Liver (tissue), 9 donors: ENCODE results near the gene RAB11FIP5. TPM values are rescaled to one million over a fixed set of nuclear protein-coding genes. Genes with fewer than 3 reads are reported as not detected.

Experiments
- DNase-seq: peaks from one replicate; pipeline ENCODE4 v3.0.0-alpha.2; 2017; ENCODE audit warnings: low spot score
- H3K27ac ChIP-seq, 2 donors: one replicate each; pipeline ENCODE4 v1.7.0; 2013; ENCODE audit warnings: inconsistent platforms in 2 of 2, low read length in 2 of 2, control low read depth in 1 of 2, low read depth in 1 of 2, mild to moderate bottlenecking in 1 of 2
- H3K27me3 ChIP-seq, 4 donors: one replicate each; pipeline versions ENCODE4 v1.6.1 to v1.7.0; 2013; ENCODE audit warnings: low read length in 3 of 4, inconsistent platforms in 1 of 4, mild to moderate bottlenecking in 1 of 4, moderate library complexity in 1 of 4; ENCODE audit not compliant: control insufficient read depth in 4 of 4, insufficient read depth in 4 of 4
- H3K36me3 ChIP-seq, 4 donors: one replicate each; pipeline versions ENCODE4 v1.6.1 to v1.7.0; 2013; ENCODE audit warnings: low read length in 3 of 4, mild to moderate bottlenecking in 3 of 4, low read depth in 1 of 4, moderate library complexity in 1 of 4; ENCODE audit not compliant: control insufficient read depth in 4 of 4, insufficient read depth in 3 of 4
- H3K4me1 ChIP-seq, 4 donors: one replicate each; pipeline versions ENCODE4 v1.6.1 to v1.7.0; 2013; ENCODE audit warnings: low read length in 3 of 4, mild to moderate bottlenecking in 3 of 4, moderate library complexity in 1 of 4; ENCODE audit not compliant: control insufficient read depth in 4 of 4, insufficient read depth in 4 of 4
- H3K4me3 ChIP-seq, 3 donors: one replicate each; pipeline versions ENCODE4 v1.6.1 to v1.7.0; 2013; ENCODE audit warnings: low read length in 3 of 3, control low read depth in 1 of 3, low read depth in 1 of 3, mild to moderate bottlenecking in 1 of 3
- H3K9ac ChIP-seq, 2 donors: one replicate each; pipeline ENCODE4 v1.7.0; 2013; ENCODE audit warnings: low read length in 2 of 2, mild to moderate bottlenecking in 2 of 2, moderate library complexity in 2 of 2, control low read depth in 1 of 2, low read depth in 1 of 2
- H3K9me3 ChIP-seq, 4 donors: one replicate each; pipeline versions ENCODE4 v1.6.1 to v1.7.0; 2013; ENCODE audit warnings: low read length in 3 of 4; ENCODE audit not compliant: control insufficient read depth in 4 of 4
- ATF3 ChIP-seq: IDR thresholded peaks from 2 replicates; pipeline ENCODE4 v1.6.1; 2016; ENCODE audit warnings: antibody characterized with exemption
- CTCF ChIP-seq: fragments of 150-350 bp; IDR thresholded peaks from 2 replicates; pipeline ENCODE4 v1.5.1; 2017; ENCODE audit warnings: improper control_type of control experiment, low read depth, low read length; ENCODE audit not compliant: missing input control
- EGR1 ChIP-seq, 2 donors: IDR thresholded peaks; 2 replicates each; pipeline ENCODE4 v1.6.1; 2016 to 2018; ENCODE audit warnings: antibody characterized with exemption in 2 of 2, low read depth in 2 of 2
- FOXA1 ChIP-seq: IDR thresholded peaks from 2 replicates; pipeline ENCODE4 v1.6.1; 2016; ENCODE audit warnings: antibody characterized with exemption
- FOXA2 ChIP-seq: IDR thresholded peaks from 2 replicates; pipeline ENCODE4 v1.6.1; 2016; ENCODE audit warnings: antibody characterized with exemption
- GABPA ChIP-seq, 2 donors: IDR thresholded peaks in 1 of 2; conservative IDR thresholded peaks in 1 of 2; 2 replicates each; pipeline ENCODE4 v1.6.1; 2016; ENCODE audit warnings: antibody characterized with exemption in 2 of 2, mild to moderate bottlenecking in 1 of 2, moderate library complexity in 1 of 2
- HNF4A ChIP-seq, 2 donors: conservative IDR thresholded peaks; 2 replicates each; pipeline ENCODE4 v1.6.1; 2016; ENCODE audit warnings: antibody characterized with exemption in 2 of 2, mild to moderate bottlenecking in 2 of 2
- HNF4G ChIP-seq: IDR thresholded peaks from 2 replicates; pipeline ENCODE4 v1.6.1; 2016; ENCODE audit warnings: antibody characterized with exemption
- JUND ChIP-seq, 2 donors: IDR thresholded peaks; 2 replicates each; pipeline ENCODE4 v1.6.1; 2016; ENCODE audit warnings: antibody characterized with exemption in 2 of 2
- MAX ChIP-seq: IDR thresholded peaks from 2 replicates; pipeline ENCODE4 v1.6.1; 2016; ENCODE audit warnings: antibody characterized with exemption
- NR2F2 ChIP-seq: IDR thresholded peaks from 2 replicates; pipeline ENCODE4 v1.6.1; 2016; ENCODE audit warnings: antibody characterized with exemption
- RAD21 ChIP-seq, 2 donors: IDR thresholded peaks; 2 replicates each; pipeline ENCODE4 v1.6.1; 2016; ENCODE audit warnings: antibody characterized with exemption in 2 of 2, mild to moderate bottlenecking in 2 of 2
- REST ChIP-seq: IDR thresholded peaks from 2 replicates; pipeline ENCODE4 v1.6.1; 2016; ENCODE audit warnings: antibody characterized with exemption, mild to moderate bottlenecking
- RXRA ChIP-seq, 2 donors: IDR thresholded peaks; 2 replicates each; pipeline ENCODE4 v1.6.1; 2017 to 2018; ENCODE audit warnings: antibody characterized with exemption in 2 of 2, mild to moderate bottlenecking in 1 of 2
- SP1 ChIP-seq: IDR thresholded peaks from 2 replicates; pipeline ENCODE4 v1.6.1; 2018; ENCODE audit warnings: antibody characterized with exemption, mild to moderate bottlenecking
- TAF1 ChIP-seq: conservative IDR thresholded peaks from 2 replicates; pipeline ENCODE4 v1.6.1; 2016; ENCODE audit warnings: antibody characterized with exemption, mild to moderate bottlenecking
- YY1 ChIP-seq: IDR thresholded peaks from 2 replicates; pipeline ENCODE4 v1.6.1; 2016; ENCODE audit warnings: antibody characterized with exemption, mild to moderate bottlenecking
- ZBTB33 ChIP-seq: IDR thresholded peaks from 2 replicates; pipeline ENCODE4 v1.6.1; 2016; ENCODE audit warnings: antibody characterized with exemption
- WGBS: extraction: QIAGEN DNeasy Blood & Tissue Kit; methylation state at CpG from one replicate; pipeline ENCODE4 v1.1.7; 2013; 5-methylcytosine and 5-hydroxymethylcytosine counted together
- polyA plus RNA-seq, 2 donors: library from polyadenylated mRNA; stranded (reverse) in 1 of 2; unstranded in 1 of 2; fragments of 200-250 nt in 1 of 2; fragments of >200 nt in 1 of 2; fragmentation: Nextera tagmentation in 1 of 2; extraction: Ambion mirVana in 1 of 2; gene quantifications; one replicate each; pipeline versions ENCODE4 v1.2.1 to v1.2.3, GENCODE V29; 2013 to 2015
- total RNA-seq, 2 donors: library from RNA; depleted of rRNA; stranded (reverse); fragments of >200 nt; gene quantifications; one replicate each; pipeline ENCODE4 v1.2.3, GENCODE V29; 2014
- donor health status: healthy.
- donor health status: healthy.
- donor health status: healthy.
- donor health status: healthy.
- donor health status: healthy.

Gene RAB11FIP5
- total and polyA plus RNA-seq, 4 donors = 2.8 to 8.1 (median 5.4) TPM

GRCh38 chr2:73074110-73075069 lies 38.4 kb downstream of the RAB11FIP5 start:
- H3K36me3 ChIP-seq = no peaks in the 10 kb centered on the region
- no peak overlapping the region for H3K4me3 ChIP-seq
- DNase-seq = no peak
- no peak overlapping the region for H3K27ac ChIP-seq
- no peaks in the 10 kb centered on the region for H3K9me3 ChIP-seq
- 93% methylated on average over 13 of the region's 13 CpGs for WGBS
- H3K27me3 ChIP-seq = no peaks in the 10 kb centered on the region
- H3K4me1 ChIP-seq = peaks cover 1 to 20% (median 14%) of the 10 kb centered on the region in 4 donors
- H3K9ac ChIP-seq = no peak overlapping the region
- TF ChIP-seq CTCF = no peak

GRCh38 chr2:73072416-73072815 lies 40.3 kb downstream of the RAB11FIP5 start:
- Histone ChIP-seq H3K27me3 (no peaks in the 10 kb centered on the region), H3K9me3 (no peaks in the 10 kb centered on the region), H3K36me3 (no peaks in the 10 kb centered on the region), H3K27ac (no peak overlapping the region), H3K4me3 (peak overlapping the region in 2 of 3 donors; percentile 54 to 96), H3K4me1 (peaks cover 1 to 39% (median 29%) of the 10 kb centered on the region in 4 donors), H3K9ac (peak overlapping the region in 1 of 2 donors; percentile 57)
- TF ChIP-seq NR2F2 (no peak), JUND (IDR thresholded peaks at IDR 0.05) (no peak), SP1 (no peak), GABPA (IDR thresholded peaks at IDR 0.05 in 1 of 2, conservative IDR thresholded peaks at IDR 0.05 in 1 of 2) (no peak), RAD21 (IDR thresholded peaks at IDR 0.05) (no peak), RXRA (IDR thresholded peaks at IDR 0.05) (no peak), TAF1 (no peak), FOXA1 (no peak), CTCF (no peak), ZBTB33 (no peak), HNF4G (no peak), ATF3 (no peak), EGR1 (IDR thresholded peaks at IDR 0.05; ENCODE audit: low read depth in 2 of 2) (no peak), FOXA2 (no peak), HNF4A (conservative IDR thresholded peaks at IDR 0.05) (no peak), REST (no peak), MAX (no peak), YY1 (no peak)
- no peak for DNase-seq
- 91% methylated on average over 1 of the region's 1 CpG for whole genome bisulfite sequencing
